HPDE6-E6E7 (cell line): ENCODE measurements around the gene HTR2B.
"Not testable (repeated sequence)": the region's sequence is repeated elsewhere in the genome, so short reads cannot be mapped to it uniquely, and the experiment has no call there.

ENCODE experiments used
- DNase-seq: peaks from one replicate; pipeline ENCODE4 v3.0.0; 2011; ENCODE audit warnings: missing footprints; ENCODE audit errors: extremely low spot score

The HTR2B gene

GRCh38 chr2:231124838-231125568 is at the start of gene HTR2B:
HTR2B (minus strand) TSS chr2:231125042; CDS start chr2:231123764, 1,278 bp downstream.
- no peak for DNase-seq

DNA sequence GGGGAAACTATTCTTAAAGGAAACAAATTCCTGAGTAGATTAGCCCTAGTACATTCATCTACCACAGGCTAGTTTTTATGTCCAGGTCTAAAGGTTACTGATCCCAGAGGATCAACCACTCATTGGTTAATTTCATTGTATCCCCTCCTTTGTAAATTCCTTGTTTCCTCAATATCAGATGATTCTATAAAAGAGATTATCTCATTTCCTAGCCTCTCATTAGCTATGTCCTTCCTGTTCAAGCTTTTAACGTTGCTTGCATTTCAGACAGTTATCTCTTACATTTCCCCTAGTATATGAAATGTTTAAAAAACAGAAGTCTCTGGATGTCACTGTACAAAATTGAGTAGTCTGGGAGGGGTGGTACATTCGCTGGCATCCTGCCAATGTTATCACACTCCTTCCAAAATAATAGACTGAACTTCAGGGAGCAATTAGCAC is 49.4 kb upstream of the HTR2B start:
- DNase-seq: no peak

DNA sequence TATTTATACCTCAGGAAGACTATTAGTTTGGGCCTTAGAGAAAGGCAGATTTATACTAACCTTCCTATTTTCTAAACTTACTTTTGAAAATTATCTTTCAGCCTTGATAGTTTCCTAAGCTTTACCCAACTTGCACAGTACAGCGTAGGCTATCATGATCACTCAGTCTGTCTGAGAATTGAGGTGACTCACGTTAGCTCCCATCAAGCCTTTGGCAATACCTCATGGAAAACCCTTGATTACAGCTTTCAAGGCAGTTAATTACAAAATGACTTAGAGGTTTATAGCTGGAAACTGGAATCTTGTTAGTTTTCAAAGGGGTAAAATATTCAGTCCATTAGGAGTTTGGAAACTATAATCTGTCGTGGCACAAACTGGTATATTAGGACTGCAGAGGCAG is 47.2 kb upstream of the HTR2B start:
- DNase-seq: no peak

DNA sequence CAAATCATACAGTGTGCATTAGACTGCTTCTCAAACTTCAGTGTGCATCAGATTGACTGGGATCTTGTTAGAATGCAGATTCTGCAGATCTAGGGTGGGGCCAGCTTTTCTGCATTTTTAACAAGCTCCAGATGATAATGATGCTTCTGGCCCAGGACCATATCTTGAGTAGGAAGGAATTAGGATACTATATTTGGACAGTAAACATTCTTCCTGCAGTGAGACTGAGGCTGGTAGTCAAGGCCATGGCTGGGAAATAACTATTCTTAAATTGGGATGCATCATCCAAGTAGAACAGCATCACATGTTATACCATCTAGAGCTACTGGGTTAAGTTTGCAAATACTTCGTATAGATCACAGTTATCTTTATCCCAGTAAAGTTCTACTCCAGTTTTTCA is 45.2 kb upstream of the HTR2B start:
- DNase-seq: no peak

GRCh38 chr2:231169488-231169887 is 44.6 kb upstream of the HTR2B start:
- DNase-seq: no peak

DNA sequence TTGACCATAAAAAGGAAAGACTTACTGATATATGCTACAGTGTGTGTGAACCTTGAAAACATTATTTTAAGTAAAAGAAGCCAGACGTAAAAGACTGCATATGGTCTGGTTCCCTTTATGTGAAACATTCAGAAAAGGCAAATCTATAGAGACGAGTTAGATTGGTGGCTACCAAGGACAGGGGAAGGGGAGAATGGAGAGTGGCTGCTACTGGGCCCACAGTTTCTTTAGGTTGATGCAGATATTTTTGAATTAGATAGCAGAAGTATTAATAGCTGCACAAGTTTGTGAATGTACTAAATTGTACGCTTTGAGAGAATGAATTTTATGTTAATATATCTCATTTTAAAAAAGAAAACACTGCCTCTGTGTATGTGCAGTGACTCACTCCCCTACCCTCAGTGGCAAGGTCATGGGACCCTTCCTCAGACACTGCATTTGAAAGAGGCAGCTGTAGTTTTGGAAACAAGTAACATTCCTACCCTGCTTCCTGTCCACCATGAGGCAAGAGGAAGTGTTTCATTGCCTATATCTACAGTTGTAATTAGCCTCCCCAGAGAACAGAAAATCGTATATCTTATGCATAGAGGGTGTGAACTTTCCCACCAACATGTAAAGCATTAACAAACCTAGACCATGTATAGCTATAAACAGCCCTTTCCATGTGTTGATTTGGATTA is 43.8 kb upstream of the HTR2B start:
- no peak for DNase-seq

DNA sequence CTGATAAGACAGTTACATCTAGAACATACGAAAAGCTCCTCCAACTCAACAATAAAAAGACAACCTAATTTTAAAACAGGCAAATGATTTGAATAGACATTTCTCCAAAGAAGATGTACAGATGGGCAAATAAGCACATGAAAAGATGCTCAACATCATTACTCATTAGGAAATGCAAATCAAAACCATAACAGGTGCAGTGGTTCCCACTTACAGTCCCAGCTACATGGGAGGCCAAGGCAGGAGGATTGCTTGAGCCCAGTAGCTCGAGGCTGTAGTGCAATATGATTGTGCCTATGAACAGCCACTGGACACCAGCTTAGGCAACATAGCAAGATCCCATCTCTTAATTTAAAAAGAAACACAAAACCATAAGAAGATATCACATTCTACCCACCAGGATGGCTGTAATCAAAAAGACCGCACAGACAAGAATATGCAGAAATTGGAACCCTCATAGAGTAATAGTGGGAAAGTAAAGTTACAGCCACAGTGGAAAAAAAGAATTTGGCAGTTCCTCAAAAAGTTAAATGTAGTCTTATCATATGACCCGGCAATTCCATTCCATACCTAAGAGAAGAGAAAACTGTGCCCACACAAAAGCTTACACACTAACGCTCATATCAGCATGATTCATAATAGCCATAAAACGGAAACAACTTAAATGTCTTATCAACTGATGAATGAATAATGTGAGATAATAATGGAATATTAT is 43.1 kb upstream of the HTR2B start:
- no peak for DNase-seq

GRCh38 chr2:231163414-231164095 is 38.7 kb upstream of the HTR2B start:
- no peak for DNase-seq

DNA sequence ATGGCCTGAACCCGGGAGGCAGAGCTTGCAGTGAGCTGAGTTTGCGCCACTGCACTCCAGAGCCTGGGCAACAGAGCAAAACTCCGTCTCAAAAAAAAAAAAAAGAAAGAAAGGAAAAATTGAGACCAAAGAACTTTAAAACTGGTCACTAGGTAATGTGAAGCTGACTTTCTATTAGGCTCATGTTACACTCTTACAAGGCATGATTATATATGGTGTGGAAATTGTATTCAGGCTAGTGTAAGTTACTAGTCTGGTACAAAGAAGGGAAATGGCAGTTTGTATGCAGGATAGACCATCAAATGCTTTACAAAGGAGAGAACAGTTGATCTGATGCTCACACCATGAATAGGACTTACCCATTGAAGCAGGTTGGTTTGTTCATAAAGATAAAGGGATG is 38.2 kb upstream of the HTR2B start:
- DNase-seq: no peak

DNA sequence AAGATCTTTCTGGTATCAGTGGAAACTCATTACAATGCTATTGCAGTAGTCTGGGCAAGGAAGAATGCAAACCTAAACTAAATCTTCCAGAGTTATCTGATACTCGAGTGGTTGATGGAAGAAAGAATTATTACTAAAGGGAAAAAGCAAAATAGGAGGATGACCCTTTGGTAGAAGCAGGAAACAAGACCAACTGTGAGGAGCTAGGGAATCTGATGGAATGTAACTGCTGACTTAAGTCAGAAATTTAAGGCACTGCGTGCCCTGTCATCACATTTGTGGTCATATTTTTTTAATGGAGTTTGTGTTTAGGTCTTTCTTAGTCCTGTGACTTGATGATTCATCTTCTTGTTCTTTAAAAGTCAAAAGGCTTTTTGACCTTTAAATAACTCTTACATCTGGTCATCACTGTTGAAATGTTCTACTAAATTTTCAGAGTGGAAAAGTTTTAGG is 37.1 kb upstream of the HTR2B start:
- no peak for DNase-seq

- DNase-seq: no peak
These were observed 36.5 kb upstream of the HTR2B start for GRCh38 chr2:231161252-231161839.

DNA sequence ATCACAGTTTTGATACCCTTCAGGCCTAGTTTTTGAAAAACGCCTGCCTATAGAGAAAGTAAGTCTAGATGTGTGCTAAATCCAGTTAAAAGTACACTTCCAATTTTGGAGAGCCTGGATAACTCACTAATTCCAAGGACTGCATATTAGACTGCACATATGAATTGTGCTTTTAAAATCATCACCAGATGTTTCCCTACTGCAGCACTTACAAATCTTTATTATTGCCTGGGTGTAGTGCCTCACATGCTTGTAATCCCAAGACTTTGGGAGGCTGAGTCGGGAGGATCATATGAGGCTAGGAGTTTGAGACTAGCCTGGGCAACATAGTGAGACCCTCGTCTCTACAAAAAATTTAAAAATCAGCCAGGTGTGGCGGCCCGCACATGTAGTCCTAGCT is 35.9 kb upstream of the HTR2B start:
- no peak for DNase-seq

DNA sequence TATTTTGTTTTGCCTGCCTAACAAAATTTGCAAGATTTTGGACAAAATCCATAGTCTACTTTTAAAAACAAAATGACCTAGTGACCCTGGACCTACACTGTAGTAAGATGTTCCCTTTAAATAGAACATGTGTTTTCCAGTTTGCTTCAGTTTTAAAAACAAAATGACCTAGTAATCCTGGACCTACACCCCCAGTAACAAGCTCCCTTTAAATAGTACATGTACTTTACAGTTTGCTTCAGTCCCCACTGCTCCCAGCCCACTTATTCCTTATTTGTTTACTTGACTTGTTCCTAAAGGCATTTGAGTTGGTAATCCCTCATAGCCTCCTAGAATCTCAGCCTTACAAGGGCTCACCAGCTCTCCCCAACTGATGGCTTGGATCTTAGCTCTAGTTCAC is 34.5 kb upstream of the HTR2B start:
- DNase-seq: no peak

DNA sequence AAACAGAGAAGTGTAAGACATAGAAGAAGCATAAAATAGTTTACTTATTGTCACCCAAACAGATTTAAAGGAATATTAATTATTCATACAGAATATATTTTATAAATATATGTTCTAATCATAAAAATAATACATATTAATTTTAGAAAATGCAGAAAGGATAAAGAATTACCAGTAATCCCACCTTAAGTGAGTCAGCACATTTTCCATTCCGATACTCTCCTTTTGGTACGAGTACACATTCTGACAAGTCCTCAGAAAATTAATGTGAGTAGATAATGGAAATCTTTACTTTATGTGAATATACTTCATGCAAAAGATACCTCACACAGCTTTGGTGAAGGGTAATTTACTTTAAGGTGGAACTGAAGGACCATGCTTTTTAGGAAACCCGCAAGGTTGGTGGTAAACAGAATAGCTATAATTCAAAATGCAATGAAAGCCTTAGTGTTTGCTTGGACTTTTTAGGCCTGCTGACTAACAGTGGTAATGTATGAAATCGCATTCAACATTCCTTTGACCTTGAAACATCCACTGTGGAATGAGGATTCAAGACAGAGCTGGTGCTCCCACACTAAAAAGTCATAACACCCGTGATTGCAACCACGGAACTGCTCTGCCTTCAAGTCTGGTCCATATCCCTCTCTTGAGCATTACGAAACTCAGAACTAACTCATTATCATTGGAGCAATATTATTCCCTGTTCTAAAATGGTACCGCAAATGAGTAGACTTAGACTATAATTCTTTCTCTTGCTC is 28.1 kb upstream of the HTR2B start:
- no peak for DNase-seq

- no peak for DNase-seq
These were observed 21.8 kb upstream of the HTR2B start for GRCh38 chr2:231146665-231147064.

GRCh38 chr2:231144896-231145295 is 20.1 kb upstream of the HTR2B start:
- no peak for DNase-seq

DNA sequence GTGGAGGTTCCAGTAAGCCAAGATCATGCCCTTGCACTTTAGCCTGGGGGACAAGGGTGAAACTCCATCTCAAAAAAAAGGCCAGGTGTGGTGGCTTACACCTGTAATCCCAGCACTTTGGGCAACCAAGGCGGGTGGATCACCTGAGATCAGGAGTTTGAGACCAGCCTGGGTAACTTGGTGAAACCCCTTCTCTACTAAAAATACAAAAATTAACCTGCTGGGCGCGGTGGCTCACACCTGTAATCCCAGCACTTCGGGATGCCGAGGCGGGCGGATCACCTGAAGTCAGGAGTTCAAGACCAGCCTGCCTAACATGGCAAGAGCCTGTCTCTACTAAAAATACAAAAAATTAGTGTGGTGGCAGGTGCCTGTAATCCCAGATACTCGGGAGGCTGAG is 16.0 kb upstream of the HTR2B start:
- not testable (repeated sequence) for DNase-seq

GRCh38 chr2:231139796-231140195 is 15.0 kb upstream of the HTR2B start:
- DNase-seq: no peak

DNA sequence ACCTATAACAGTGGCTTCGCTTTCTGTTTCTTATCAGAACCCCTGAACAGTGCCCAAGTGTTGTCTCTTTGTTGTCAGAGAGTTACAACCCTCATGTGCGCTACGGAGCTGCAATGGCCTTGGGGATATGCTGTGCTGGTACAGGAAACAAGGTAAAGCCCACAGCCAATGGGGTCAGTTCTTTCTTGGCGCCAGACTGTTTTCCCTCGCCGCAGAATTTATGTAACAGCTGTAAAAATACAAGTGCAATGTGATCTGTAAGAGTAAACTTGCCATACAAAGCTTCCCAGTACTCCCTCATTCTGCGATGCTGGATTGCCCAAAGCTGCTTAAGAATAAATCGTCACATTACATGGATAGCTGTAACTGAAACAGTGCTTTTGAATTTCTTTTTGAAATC is 13.9 kb upstream of the HTR2B start:
- no peak for DNase-seq

GRCh38 chr2:231134910-231135655 is 10.2 kb upstream of the HTR2B start:
- DNase-seq: no peak
